ENCODE data around the gene PLA2G4E.

Gene PLA2G4E

GRCh38 chr15:41980654-41981323 is 40.1 kb downstream of the PLA2G4E start:
- in situ Hi-C loops (cut with MboI; ENCODE audit: low sequenced_read_pairs): loop anchor here (25.0 kb wide), 1 partner anchor 157 kb away; no protein-coding TSS in a partner anchor

GRCh38 chr15:41979493-41980266 is 41.2 kb downstream of the PLA2G4E start:
- in situ Hi-C loops (cut with MboI; ENCODE audit: low sequenced_read_pairs): loop anchor here (25.0 kb wide), 1 partner anchor 158 kb away; no protein-coding TSS in a partner anchor

DNA sequence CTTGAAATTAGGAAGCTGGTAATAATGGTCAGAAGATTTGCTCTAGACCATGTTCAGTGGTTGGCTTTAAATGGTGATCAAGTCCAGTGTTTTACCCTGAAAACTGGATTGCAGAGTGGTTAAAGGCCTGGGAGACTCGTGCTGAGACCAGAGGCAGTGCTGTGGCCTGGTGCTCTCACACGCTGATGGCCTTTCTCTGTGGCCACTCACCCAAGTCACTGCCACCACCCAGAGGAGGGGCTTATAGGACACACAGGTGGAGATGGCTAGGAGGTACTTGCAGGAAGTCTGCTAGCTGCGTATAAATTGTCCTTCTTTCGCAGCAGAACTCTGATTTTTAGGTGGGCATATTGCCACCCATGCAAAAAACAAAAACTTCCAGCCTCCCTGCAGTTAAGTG is 42.3 kb downstream of the PLA2G4E start:
- in situ Hi-C loops (cut with MboI; ENCODE audit: low sequenced_read_pairs): loop anchor here (25.0 kb wide), 1 partner anchor 159 kb away; no protein-coding TSS in a partner anchor

GRCh38 chr15:41977757-41978383 is 43.0 kb downstream of the PLA2G4E start:
- in situ Hi-C loops (cut with MboI; ENCODE audit: low sequenced_read_pairs): loop anchor here (25.0 kb wide), 1 partner anchor 159 kb away; no protein-coding TSS in a partner anchor

DNA sequence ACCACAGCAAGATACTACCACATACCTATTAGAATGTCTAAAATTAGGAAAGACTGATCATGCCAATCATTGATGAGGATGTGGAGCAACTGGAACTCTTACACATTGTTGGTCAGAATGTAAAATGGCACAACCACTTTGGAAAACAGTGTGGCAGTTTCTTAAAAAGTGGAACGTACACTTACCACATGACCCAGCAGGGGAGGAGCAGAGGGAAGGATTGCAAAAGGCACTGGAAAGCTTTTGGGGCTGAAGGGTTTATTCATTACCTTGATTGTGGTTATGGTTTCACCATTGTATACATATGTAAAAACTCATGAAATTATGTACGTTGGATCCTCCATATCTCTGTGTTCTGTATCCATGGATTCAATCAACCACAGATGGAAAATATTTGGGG is 45.2 kb downstream of the PLA2G4E start:
- in situ Hi-C loops (cut with MboI; ENCODE audit: low sequenced_read_pairs): loop anchor here (25.0 kb wide), 1 partner anchor 162 kb away; no protein-coding TSS in a partner anchor

DNA sequence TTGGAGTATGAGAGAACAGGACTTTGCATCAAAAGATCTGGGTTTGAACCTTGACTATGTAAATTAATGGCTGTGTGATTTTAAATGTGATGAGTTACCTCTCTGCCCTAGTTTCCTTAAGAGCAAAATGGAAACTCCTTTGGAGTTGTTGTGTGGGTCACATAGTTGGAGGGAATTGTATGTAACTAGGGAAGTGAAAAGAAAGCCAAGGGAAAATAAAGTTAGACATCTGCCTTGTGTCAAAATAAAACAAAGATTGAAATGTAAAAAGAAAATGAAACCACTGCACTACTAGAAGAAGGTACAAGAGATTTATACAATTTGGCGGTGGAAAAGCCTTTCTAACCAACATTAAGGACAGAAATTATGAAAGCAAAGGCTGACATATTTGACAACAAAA is 46.8 kb downstream of the PLA2G4E start:
- in situ Hi-C loops (cut with MboI; ENCODE audit: low sequenced_read_pairs): no loop called here

DNA sequence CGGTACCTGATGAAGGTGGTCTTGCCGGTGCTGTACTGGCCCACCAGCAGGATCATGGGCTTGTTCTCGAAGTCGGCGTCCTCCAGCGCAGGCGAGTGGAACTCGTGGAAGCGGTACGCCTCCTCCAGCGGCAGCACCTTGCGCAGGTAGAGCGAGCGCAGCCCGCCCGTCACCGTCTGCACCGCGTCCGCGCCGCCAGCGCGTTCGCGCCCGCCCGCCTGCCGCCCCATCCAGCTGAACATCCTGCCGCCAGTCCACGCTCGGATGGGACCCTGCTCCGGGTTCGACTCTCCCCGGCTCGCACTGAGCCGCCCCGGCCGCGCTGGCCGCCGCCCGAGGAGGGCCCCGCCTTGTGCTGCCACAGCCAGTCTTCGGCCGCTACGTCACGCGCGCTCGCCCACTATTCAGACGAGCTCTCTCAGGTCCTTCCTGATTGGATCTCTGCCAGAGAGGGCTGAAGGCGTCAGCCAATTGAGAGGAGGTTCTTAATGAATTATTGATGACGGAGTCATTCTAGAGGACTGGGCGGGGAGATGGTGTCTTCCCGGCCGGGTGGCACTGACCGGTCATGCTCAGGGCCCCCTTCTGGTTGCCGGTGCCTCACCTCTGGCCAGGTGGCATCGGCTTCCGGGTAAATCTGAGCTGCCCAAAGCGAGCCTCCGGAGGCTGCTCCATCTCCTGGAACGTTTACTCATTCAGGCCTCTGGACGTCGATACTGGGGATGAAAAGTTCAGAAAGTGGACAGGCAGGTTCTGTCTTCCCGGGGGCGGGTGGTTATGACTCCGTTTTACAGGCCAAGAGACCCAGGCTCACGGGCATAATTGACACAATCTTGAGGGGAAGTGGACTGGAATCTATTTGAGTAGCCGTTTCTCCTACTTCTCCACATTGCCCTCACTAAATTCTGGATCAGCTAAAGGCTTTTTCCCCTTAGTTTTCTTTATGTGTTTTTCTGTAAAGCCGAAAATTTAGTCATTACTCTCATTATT is 48.3 kb downstream of the PLA2G4E start, which contains the start of gene EHD4:
EHD4 (minus strand) TSS at position 305 of the 990 bp plus-strand sequence; CDS start at position 242, 63 bp downstream.
- in situ Hi-C loops (cut with MboI; ENCODE audit: low sequenced_read_pairs): no loop called here

- in situ Hi-C loops (cut with MboI; ENCODE audit: low sequenced_read_pairs): no loop called here
These were observed 49.0 kb downstream of the PLA2G4E start for GRCh38 chr15:41971895-41972252.

GRCh38 chr15:41971089-41971894 is 49.5 kb downstream of the PLA2G4E start:
- in situ Hi-C loops (cut with MboI; ENCODE audit: low sequenced_read_pairs): no loop called here

- in situ Hi-C loops (cut with MboI; ENCODE audit: low sequenced_read_pairs): no loop called here
These were observed 50.4 kb downstream of the PLA2G4E start for GRCh38 chr15:41970456-41970855.

GRCh38 chr15:41969851-41970431 is 50.9 kb downstream of the PLA2G4E start:
- in situ Hi-C loops (cut with MboI; ENCODE audit: low sequenced_read_pairs): no loop called here

DNA sequence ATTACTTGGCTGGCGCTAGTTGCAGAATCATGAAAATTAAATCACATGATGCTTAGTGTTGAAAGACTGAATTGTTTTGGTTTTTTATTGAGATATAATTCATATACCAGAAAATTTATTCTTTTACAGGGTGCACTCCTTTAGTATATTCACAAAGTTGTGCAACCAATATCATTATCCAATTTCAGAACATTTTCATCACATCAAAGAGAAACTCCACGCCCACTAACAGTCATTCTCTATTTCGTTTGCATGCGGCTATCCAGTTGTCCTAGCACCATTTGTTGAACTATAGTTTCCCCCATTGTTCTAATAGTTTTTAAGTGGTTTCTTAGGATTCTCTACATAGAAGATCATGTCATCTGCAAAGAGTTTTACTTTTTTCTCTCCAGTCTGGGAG is 52.1 kb downstream of the PLA2G4E start:
- in situ Hi-C loops (cut with MboI; ENCODE audit: low sequenced_read_pairs): no loop called here

DNA sequence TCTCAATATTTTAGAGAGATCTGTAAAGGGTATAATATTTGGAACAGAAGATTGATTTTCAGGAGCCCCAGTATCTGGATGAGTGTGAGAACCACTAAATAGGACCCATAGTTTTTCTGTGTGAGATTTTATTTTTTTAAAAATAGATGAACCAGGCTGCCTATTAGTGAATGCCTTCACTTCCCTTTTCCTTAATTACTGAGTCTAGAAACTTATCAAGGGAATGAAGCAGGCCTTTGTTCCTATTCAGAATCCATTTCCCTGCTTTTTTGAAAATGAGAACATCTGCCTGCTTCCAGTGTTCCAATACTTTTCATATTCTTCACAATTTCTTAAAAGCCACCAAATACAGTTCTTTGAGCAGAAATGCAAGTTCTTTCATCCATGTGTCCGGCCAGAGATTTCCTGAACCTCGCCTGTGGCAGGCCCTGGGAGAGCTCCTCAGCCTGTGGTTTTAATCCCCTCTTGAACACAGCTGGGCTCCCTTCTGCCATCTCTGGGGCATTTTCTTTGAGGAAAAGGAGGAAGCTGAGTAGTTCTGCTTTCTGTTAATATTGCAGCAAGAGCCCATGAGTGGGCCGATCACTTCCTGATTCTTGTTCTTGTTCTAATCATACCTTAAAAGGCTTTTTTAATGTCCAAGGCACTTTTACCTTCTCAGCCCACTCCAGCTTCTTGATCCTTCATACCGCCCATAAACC is 53.2 kb downstream of the PLA2G4E start:
- in situ Hi-C loops (cut with MboI; ENCODE audit: low sequenced_read_pairs): no loop called here

- in situ Hi-C loops (cut with MboI; ENCODE audit: low sequenced_read_pairs): no loop called here
These were observed 53.8 kb downstream of the PLA2G4E start for GRCh38 chr15:41966920-41967465.

DNA sequence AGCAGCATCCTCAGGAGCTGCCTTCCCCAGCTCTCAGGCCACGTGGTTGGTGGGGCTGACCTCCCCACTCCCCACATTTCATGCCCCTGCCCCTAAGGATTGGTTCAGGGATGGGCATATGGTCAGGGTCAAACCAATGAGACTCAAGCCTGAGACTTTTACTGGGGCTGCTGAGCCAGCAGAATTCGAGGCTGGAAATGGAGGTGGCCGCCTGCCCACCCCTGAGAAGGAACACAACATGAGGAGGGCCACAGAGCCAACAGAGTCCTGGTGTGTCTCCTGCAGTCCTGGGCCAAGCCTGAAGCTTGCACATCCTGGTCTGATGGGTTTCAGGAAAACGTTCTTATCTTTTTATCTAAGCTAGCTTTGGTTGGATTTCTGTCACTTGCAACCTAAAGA is 54.4 kb downstream of the PLA2G4E start:
- in situ Hi-C loops (cut with MboI; ENCODE audit: low sequenced_read_pairs): no loop called here

DNA sequence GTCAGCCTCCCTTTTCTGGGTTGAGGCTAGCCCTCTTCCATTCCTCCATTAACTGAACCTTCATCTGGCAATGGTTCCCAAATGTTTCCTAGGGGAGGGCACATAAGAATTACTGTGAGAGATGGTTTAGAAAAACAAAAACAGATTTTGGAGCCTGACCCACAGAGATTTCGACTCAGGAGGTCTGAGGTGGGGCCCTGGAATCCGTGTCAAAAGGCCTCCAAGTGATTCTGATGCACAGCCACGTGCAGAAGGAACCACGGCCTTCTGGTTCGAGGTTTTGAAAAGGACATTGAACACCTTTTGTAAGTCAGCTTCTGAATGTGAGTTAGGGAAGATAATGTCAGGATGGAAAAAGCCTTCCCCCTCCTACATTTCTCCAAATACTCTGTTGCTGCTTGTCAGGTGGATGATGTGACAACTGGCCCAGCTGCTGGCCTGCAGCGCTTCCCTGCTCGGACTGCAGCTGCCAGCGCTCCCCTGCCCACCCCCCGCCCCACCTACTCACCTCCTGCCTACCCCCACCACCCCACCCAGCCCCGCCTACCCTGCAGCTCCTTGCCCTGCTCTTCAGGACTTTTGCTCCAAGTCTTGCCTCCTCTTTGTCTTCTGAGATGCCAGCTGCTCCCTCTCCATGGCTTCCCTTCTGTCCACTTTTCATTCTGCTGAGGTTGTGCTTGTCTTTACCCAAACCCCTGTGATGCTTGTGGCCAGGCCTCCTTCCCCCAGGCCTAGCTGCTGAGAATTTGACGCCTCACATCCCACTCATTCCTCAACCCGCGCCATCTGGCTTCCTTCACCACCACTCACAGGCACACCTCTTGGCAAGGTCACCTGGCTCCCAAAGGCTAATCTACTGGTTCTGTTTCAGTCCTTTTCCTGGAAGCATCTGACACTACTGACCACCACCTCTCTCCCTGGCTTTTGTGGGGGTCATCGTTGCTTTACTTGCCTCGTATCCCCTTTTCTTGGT is 55.1 kb downstream of the PLA2G4E start:
- in situ Hi-C loops (cut with MboI; ENCODE audit: low sequenced_read_pairs): no loop called here

GRCh38 chr15:41961595-41962202 is 59.1 kb downstream of the PLA2G4E start:
- in situ Hi-C loops (cut with MboI; ENCODE audit: low sequenced_read_pairs): no loop called here
